Trophoblast cell (in vitro differentiated cells and primary cell): Measurements from ENCODE around the gene PCGF6.

Experiments
- DNase-seq, 2 donors: peaks; one replicate each; pipeline ENCODE4 v3.0.0-alpha.2; 2016
- H2AFZ ChIP-seq: 2 replicates; pipeline ENCODE4 v1.6.1; 2013; ENCODE audit warnings: low read length, moderate library complexity, mild to moderate bottlenecking; ENCODE audit not compliant: insufficient read depth, poor library complexity
- H2AK5ac ChIP-seq: 2 replicates; pipeline ENCODE4 v1.6.1; 2013; ENCODE audit warnings: mild to moderate bottlenecking, low read length
- H2BK120ac ChIP-seq: 2 replicates; pipeline ENCODE4 v1.6.1; 2013; ENCODE audit warnings: low read length, mild to moderate bottlenecking, moderate library complexity; ENCODE audit not compliant: insufficient read depth, poor library complexity
- H2BK12ac ChIP-seq: 2 replicates; pipeline ENCODE4 v1.6.1; 2013; ENCODE audit warnings: mild to moderate bottlenecking, low read length, moderate library complexity
- H2BK5ac ChIP-seq: 2 replicates; pipeline ENCODE4 v1.6.1; 2013; ENCODE audit warnings: low read length, low read depth, moderate library complexity, mild to moderate bottlenecking; ENCODE audit not compliant: poor library complexity
- H3K14ac ChIP-seq: 2 replicates; pipeline ENCODE4 v1.6.1; 2013; ENCODE audit warnings: mild to moderate bottlenecking, low read length
- H3K18ac ChIP-seq: 2 replicates; pipeline ENCODE4 v1.6.1; 2013; ENCODE audit warnings: mild to moderate bottlenecking, low read length
- H3K23ac ChIP-seq: 2 replicates; pipeline ENCODE4 v1.6.1; 2013; ENCODE audit warnings: low read length
- H3K27ac ChIP-seq: 2 replicates; pipeline ENCODE4 v1.5.1; 2013; ENCODE audit warnings: low read depth, mild to moderate bottlenecking, inconsistent platforms, low read length, moderate library complexity
- H3K27me3 ChIP-seq: 2 replicates; pipeline ENCODE4 v1.6.1; 2013; ENCODE audit warnings: inconsistent platforms, mild to moderate bottlenecking, low read length, moderate library complexity; ENCODE audit not compliant: insufficient read depth
- H3K36me3 ChIP-seq, 2 experiments: 1 replicate in 1 of 2; 2 replicates in 1 of 2; pipeline ENCODE4 v1.6.1; 2013; ENCODE audit warnings: low read length in 2 of 2, mild to moderate bottlenecking in 2 of 2, moderate library complexity in 1 of 2; ENCODE audit not compliant: insufficient read depth in 2 of 2, control insufficient read depth in 1 of 2
- H3K4ac ChIP-seq: 2 replicates; pipeline ENCODE4 v1.6.1; 2013; ENCODE audit warnings: low read depth, mild to moderate bottlenecking, low read length, moderate library complexity
- H3K4me1 ChIP-seq, 2 experiments: 1 replicate in 1 of 2; 2 replicates in 1 of 2; pipeline ENCODE4 v1.6.1; 2013; ENCODE audit warnings: low read length in 2 of 2, mild to moderate bottlenecking in 2 of 2, moderate library complexity in 1 of 2; ENCODE audit not compliant: insufficient read depth in 2 of 2, control insufficient read depth in 1 of 2
- H3K4me2 ChIP-seq: 2 replicates; pipeline ENCODE4 v1.6.1; 2013; ENCODE audit warnings: inconsistent platforms, mild to moderate bottlenecking, low read length, moderate library complexity
- H3K4me3 ChIP-seq: 2 replicates; pipeline ENCODE4 v1.5.1; 2013; ENCODE audit warnings: mild to moderate bottlenecking, low read depth, low read length, inconsistent platforms
- H3K79me1 ChIP-seq: one replicate; pipeline ENCODE4 v1.6.1; 2013; ENCODE audit warnings: low read length
- H3K79me2 ChIP-seq: 2 replicates; pipeline ENCODE4 v1.6.1; 2013; ENCODE audit warnings: low read length, mild to moderate bottlenecking; ENCODE audit not compliant: control insufficient read depth, insufficient read depth, poor library complexity
- H3K9ac ChIP-seq: 2 replicates; pipeline ENCODE4 v1.6.1; 2013; ENCODE audit warnings: mild to moderate bottlenecking, low read length
- H3K9me3 ChIP-seq: 2 replicates; pipeline ENCODE4 v1.6.1; 2013; ENCODE audit warnings: low read depth, mild to moderate bottlenecking, control low read depth, inconsistent platforms, low read length; ENCODE audit not compliant: insufficient read depth
- H4K12ac ChIP-seq: 2 replicates; pipeline ENCODE4 v1.6.1; 2013; ENCODE audit warnings: low read depth, mild to moderate bottlenecking, low read length, moderate library complexity
- H4K8ac ChIP-seq: 2 replicates; pipeline ENCODE4 v1.6.1; 2013; ENCODE audit warnings: low read depth, mild to moderate bottlenecking, low read length, moderate library complexity
- H4K91ac ChIP-seq: one replicate; pipeline ENCODE4 v1.6.1; 2013; ENCODE audit warnings: low read depth, mild to moderate bottlenecking, low read length, moderate library complexity
- WGBS: extraction: QIAGEN DNeasy Blood & Tissue Kit; methylation state at CpG from one replicate; pipeline ENCODE4 v1.1.7; 2013; ENCODE audit warnings: missing lambda C conversion rate; ENCODE audit not compliant: insufficient read length, insufficient coverage; ENCODE audit errors: extremely low coverage; 5-methylcytosine and 5-hydroxymethylcytosine counted together

PCGF6 gene

GRCh38 chr10:103282961-103283360 lies 68.0 kb downstream of the PCGF6 start:
- Histone ChIP-seq H2BK12ac (no peak overlapping the region), H3K27me3 (peaks cover 8% of the 10 kb centered on the region), H3K4me3 (no peak overlapping the region), H3K27ac (no peak overlapping the region), H4K12ac (no peak overlapping the region), H3K9ac (no peak overlapping the region), H4K8ac (no peak overlapping the region), H3K4me1 (peaks cover under 1 to 5% of the 10 kb centered on the region in 2 experiments), H2AFZ (no peak overlapping the region), H2AK5ac (no peak overlapping the region), H3K4me2 (no peak overlapping the region), H3K79me1 (no peaks in the 10 kb centered on the region), H3K18ac (no peak overlapping the region), H3K23ac (no peak overlapping the region), H3K4ac (no peak overlapping the region), H3K36me3 (no peaks in the 10 kb centered on the region), H3K9me3 (peaks cover 4% of the 10 kb centered on the region), H2BK5ac (no peak overlapping the region), H3K79me2 (no peaks in the 10 kb centered on the region), H3K14ac (no peak overlapping the region), H4K91ac (no peak overlapping the region), H2BK120ac (no peak overlapping the region)
- no CpG with 5 or more reads among the region's 1 CpG for WGBS
- no peak for DNase-seq

GRCh38 chr10:103281753-103282152 lies 69.2 kb downstream of the PCGF6 start:
- Histone ChIP-seq H3K4me1 (peaks cover 6 to 16% of the 10 kb centered on the region in 2 experiments), H3K27me3 (peaks cover 20% of the 10 kb centered on the region), H3K36me3 (no peaks in the 10 kb centered on the region), H2BK12ac (no peak overlapping the region), H2BK120ac (no peak overlapping the region), H3K9me3 (peaks cover 9% of the 10 kb centered on the region), H4K12ac (no peak overlapping the region), H3K79me1 (no peaks in the 10 kb centered on the region), H4K8ac (no peak overlapping the region), H3K14ac (no peak overlapping the region), H2AK5ac (no peak overlapping the region), H2BK5ac (no peak overlapping the region), H3K4me2 (no peak overlapping the region), H3K23ac (no peak overlapping the region), H2AFZ (no peak overlapping the region), H3K27ac (no peak overlapping the region), H3K4me3 (no peak overlapping the region), H3K18ac (no peak overlapping the region), H4K91ac (no peak overlapping the region), H3K79me2 (no peaks in the 10 kb centered on the region), H3K4ac (no peak overlapping the region), H3K9ac (no peak overlapping the region)
- WGBS = no CpG with 5 or more reads among the region's 14 CpGs
- peak in 1 of 2 donors; percentile 15 for DNase-seq

- no peak overlapping the region for H3K27ac ChIP-seq
Measured at GRCh38 chr10:103280506-103280905, 70.4 kb downstream of the PCGF6 start.

GRCh38 chr10:103280031-103280430 lies 70.9 kb downstream of the PCGF6 start:
- Histone ChIP-seq H3K18ac (no peak overlapping the region), H3K27ac (no peak overlapping the region), H4K91ac (no peak overlapping the region), H3K9ac (peak overlapping the region; percentile 33), H2AK5ac (no peak overlapping the region), H3K23ac (no peak overlapping the region), H3K9me3 (peaks cover 9% of the 10 kb centered on the region), H2BK120ac (no peak overlapping the region), H2BK5ac (no peak overlapping the region), H3K4ac (no peak overlapping the region), H3K4me2 (no peak overlapping the region), H3K36me3 (no peaks in the 10 kb centered on the region), H4K8ac (no peak overlapping the region), H3K27me3 (peaks cover 30% of the 10 kb centered on the region), H3K4me3 (no peak overlapping the region), H3K79me1 (no peaks in the 10 kb centered on the region), H3K4me1 (peaks cover 7 to 19% of the 10 kb centered on the region in 2 experiments), H3K79me2 (no peaks in the 10 kb centered on the region), H3K14ac (no peak overlapping the region), H4K12ac (no peak overlapping the region), H2BK12ac (no peak overlapping the region), H2AFZ (no peak overlapping the region)
- WGBS = no CpG with 5 or more reads among the region's 3 CpGs
- no peak for DNase-seq

More at GRCh38 chr10:103280506-103280905, 70.4 kb downstream of the PCGF6 start:
- Histone ChIP-seq H3K36me3 (no peaks in the 10 kb centered on the region), H3K4me2 (no peak overlapping the region), H3K14ac (no peak overlapping the region), H3K18ac (no peak overlapping the region), H2BK120ac (no peak overlapping the region), H3K9ac (no peak overlapping the region), H3K79me1 (no peaks in the 10 kb centered on the region), H4K12ac (no peak overlapping the region), H4K8ac (no peak overlapping the region), H2BK12ac (no peak overlapping the region), H3K27me3 (peaks cover 30% of the 10 kb centered on the region), H2AFZ (no peak overlapping the region), H3K4me1 (peaks cover 7 to 19% of the 10 kb centered on the region in 2 experiments), H2BK5ac (no peak overlapping the region), H3K4ac (no peak overlapping the region), H3K9me3 (peaks cover 9% of the 10 kb centered on the region), H3K79me2 (no peaks in the 10 kb centered on the region), H3K4me3 (no peak overlapping the region), H2AK5ac (no peak overlapping the region), H4K91ac (no peak overlapping the region), H3K23ac (no peak overlapping the region)
- DNase-seq = no peak
- no CpG with 5 or more reads among the region's 2 CpGs for WGBS
